BJ (cell line): ENCODE measurements around the gene BECN2. TPM values are rescaled to one million over a fixed set of nuclear protein-coding genes. Genes with fewer than 3 reads are reported as not detected.

Experiments used
- CTCF ChIA-PET: fragments of 350-600 bp; formaldehyde crosslinking; extraction: SDS; loops from one replicate; lab custom pipeline; 2021; ENCODE audit warnings: antibody characterized with exemption, inconsistent platforms; lab: Yijun Ruan, JAX
- POLR2A ChIA-PET: fragments of 300-600 bp; sonication (Branson Sonifier 250); formaldehyde crosslinking; extraction: SDS; loops from one replicate; lab custom pipeline; 2021; ENCODE audit warnings: antibody characterized with exemption; lab: Charles Lee
- DNase-seq: peaks from one replicate; pipeline ENCODE4 v3.0.0-alpha.2; 2011; ENCODE audit warnings: low read depth
- H3K27me3 ChIP-seq: 2 replicates; pipeline ENCODE4 v1.6.0; 2011; ENCODE audit warnings: low read length; ENCODE audit not compliant: control insufficient read depth, insufficient read depth
- H3K36me3 ChIP-seq: 2 replicates; pipeline ENCODE4 v1.5.1; 2011; ENCODE audit warnings: low read length; ENCODE audit not compliant: control insufficient read depth, insufficient read depth
- H3K4me3 ChIP-seq: 2 replicates; pipeline ENCODE4 v1.5.1; 2011; ENCODE audit warnings: low read depth, mild to moderate bottlenecking, control low read depth, low read length
- CTCF ChIP-seq: IDR thresholded peaks from 2 replicates; pipeline ENCODE4 v1.5.1; 2011; ENCODE audit warnings: low read depth, mild to moderate bottlenecking, control low read depth, inconsistent platforms, low read length, moderate library complexity; ENCODE audit not compliant: insufficient read depth
- polyA plus RNA-seq: library from polyadenylated mRNA; depleted of rRNA; stranded (reverse); fragments of >200 nt; gene quantifications from 2 replicates; pipeline ENCODE4 v1.2.3, GENCODE V29; 2011

BECN2 gene
- polyA plus RNA-seq, 1 experiment = not detected

DNA sequence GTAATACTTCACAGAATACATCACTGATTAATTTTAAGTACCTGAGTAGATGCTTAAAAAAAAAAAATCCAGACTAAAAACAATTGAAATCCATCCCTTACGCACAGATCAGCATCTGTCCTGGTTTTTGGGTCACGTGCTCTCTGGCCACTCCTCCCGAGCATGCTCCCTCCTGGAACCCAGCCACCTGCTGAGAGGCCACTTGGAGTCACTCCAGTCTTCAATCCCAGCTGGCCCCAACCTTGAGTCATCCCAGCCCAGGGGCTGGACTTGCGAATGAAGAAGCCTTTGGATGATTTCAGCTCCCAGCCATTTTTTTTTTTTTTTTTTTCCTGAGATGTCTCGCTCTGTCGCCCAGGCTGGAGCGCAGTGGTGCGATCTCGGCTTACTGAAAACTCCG, 32.5 kb downstream of the BECN2 start:
- no peaks in the 10 kb centered on the region for H3K36me3 ChIP-seq
- ChIA-PET CTCF (interaction anchor here (0.6 to 2.2 kb wide), 4 partner anchors 7 to 784 kb away, joined by 4 to 15 read pairs (median 8); partner anchors contain the start of gene MAP1LC3C), POLR2A (interaction anchor here (0.6 kb wide), 2 partner anchors 19 to 129 kb away, joined by 3 to 4 read pairs; no protein-coding TSS in a partner anchor)
- H3K4me3 ChIP-seq = no peak overlapping the region
- TF ChIP-seq CTCF = no peak
- H3K27me3 ChIP-seq = no peaks in the 10 kb centered on the region
- peak; percentile 91 for DNase-seq

DNA sequence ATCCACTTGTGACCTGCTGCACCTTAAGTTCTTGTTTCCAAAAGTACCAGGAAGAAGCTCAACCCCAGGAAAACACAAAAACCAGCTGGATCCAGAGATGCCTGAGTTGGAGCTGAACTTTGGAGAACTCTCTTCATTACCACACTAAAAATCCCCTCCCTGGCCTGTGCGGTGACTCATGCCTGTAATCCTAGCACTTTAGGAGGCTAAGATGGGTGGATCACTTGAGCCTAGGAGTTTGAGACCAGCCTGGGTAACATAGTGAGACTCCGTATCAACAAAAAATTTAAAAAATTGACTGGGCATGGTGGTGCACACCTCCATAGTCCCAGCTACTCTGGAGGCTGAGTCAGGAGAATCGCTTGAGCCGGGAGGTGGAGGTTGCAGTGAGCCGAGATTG, 35.2 kb downstream of the BECN2 start:
- no peak for TF ChIP-seq CTCF
- Histone ChIP-seq H3K4me3 (no peak overlapping the region), H3K27me3 (no peaks in the 10 kb centered on the region), H3K36me3 (no peaks in the 10 kb centered on the region)
- CTCF ChIA-PET = interaction anchor here (1.0 to 1.3 kb wide), 3 partner anchors 9 to 98 kb away, joined by 3 to 4 read pairs (median 3); no protein-coding TSS in a partner anchor
- DNase-seq = no peak
- POLR2A ChIA-PET = interaction anchor here (0.5 kb wide), 1 partner anchor 19 kb away, joined by 8 read pairs; no protein-coding TSS in a partner anchor

DNA sequence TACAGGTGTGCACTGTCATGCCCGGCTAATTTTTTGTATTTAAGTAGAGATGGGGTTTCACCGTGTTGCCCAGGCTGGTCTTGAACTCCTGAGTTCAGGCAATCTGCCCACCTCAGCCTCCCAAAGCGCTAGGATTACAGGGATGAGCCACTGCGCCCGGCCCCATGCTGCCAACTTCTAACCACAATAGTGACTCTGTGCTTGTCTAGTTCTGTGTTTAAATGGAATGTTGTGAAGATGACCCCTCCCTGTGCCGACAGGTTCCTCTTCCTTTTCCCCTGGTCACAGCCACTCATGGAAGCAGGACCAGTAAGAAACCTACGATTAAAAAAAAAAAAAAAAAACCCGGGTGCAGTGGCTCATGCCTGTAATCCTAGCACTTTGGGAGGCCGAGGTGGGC, 36.6 kb downstream of the BECN2 start:
- no peak for DNase-seq
- no peak for TF ChIP-seq CTCF
- Histone ChIP-seq H3K4me3 (no peak overlapping the region), H3K27me3 (no peaks in the 10 kb centered on the region), H3K36me3 (no peaks in the 10 kb centered on the region)
- POLR2A ChIA-PET = no interaction called here
- CTCF ChIA-PET = interaction anchor here (1.2 kb wide), 1 partner anchor 9 kb away, joined by 4 read pairs; no protein-coding TSS in a partner anchor

DNA sequence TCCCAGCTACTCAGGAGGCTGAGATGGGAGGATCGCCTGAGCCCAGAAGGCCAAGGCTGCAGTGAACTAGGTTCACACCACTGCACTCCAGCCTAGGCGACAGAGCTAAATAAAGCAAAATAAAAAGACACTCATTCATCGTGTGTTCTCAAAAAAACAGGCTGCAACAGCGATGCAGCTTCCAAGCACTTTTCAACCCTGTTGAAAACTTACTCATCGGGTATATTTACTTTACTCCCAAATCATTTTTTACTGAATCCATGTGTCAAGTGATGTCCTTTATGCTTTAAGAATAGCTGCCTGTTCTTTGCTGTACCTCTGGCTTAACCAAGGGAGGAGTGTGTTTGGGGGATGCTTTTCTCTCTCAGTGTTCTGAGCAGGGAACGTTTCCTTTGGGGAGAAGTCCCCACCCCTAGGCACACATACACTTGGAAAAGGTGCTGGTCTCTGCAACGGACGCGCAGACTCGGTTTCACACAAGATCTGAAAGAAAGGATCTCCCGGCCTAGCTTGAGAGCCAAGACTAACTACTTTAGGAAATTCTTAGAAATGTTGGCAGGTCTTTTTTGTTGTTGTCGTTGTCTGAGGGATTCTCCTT, 39.9 kb downstream of the BECN2 start:
- Histone ChIP-seq H3K36me3 (no peaks in the 10 kb centered on the region), H3K27me3 (no peaks in the 10 kb centered on the region), H3K4me3 (no peak overlapping the region)
- no peak for TF ChIP-seq CTCF
- ChIA-PET CTCF (interaction anchor here (0.8 to 4.5 kb wide), 11 partner anchors 8 to 461 kb away, joined by 3 to 61 read pairs (median 9); partner anchors contain the start of gene EXO1), POLR2A (no interaction called here)
- DNase-seq = no peak

DNA sequence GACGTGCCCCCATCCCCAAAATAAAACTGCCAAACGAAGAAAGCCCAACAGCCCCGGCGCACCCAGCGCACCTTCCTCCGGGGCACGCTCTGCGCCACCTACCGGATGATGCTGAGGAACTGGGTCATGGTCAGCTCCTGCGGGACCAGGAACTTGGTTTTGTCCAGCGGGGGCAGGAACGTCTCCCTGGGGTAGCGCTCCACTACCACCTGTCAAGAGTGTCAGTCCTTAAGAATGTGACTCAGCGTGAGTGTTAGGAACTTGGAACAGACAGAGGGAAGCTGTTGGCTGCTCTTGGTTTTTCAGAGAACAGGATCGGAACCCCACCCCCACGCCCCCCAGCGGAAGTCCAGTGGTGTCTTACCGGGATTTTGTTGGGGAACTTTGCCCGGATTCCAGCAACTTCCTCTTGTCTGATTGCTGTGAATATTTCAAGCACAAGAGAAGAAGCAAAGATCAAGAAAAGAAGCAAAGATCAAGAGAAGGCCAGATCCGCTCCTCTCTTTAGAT, 40.9 kb downstream of the BECN2 start:
- peak overlapping the region; percentile 32 for H3K4me3 ChIP-seq
- POLR2A ChIA-PET = no interaction called here
- no peaks in the 10 kb centered on the region for H3K36me3 ChIP-seq
- no peak for DNase-seq
- no peaks in the 10 kb centered on the region for H3K27me3 ChIP-seq
- CTCF ChIA-PET = interaction anchor here (0.5 to 4.5 kb wide), 25 partner anchors 9 to 392 kb away, joined by 3 to 61 read pairs (median 5); partner anchors contain the start of gene EXO1
- TF ChIP-seq CTCF = peak; percentile 83
